Stimulated activated CD4-positive, alpha-beta T cell treated with anti-CD3 and anti-CD28 coated beads, TNF-alpha, amount 100 ng/mL, for 24 hours (primary cell): Measurements from ENCODE around the gene NUS1.
"Not testable (repeated sequence)": the region's sequence is repeated elsewhere in the genome, so short reads cannot be mapped to it uniquely, and the experiment has no call there.

ENCODE experiments used
- DNase-seq, 3 experiments: peaks; one replicate each; pipeline ENCODE4 v3.0.0-alpha.2; 2020; ENCODE audit warnings: low read depth in 3 of 3

NUS1 gene

DNA sequence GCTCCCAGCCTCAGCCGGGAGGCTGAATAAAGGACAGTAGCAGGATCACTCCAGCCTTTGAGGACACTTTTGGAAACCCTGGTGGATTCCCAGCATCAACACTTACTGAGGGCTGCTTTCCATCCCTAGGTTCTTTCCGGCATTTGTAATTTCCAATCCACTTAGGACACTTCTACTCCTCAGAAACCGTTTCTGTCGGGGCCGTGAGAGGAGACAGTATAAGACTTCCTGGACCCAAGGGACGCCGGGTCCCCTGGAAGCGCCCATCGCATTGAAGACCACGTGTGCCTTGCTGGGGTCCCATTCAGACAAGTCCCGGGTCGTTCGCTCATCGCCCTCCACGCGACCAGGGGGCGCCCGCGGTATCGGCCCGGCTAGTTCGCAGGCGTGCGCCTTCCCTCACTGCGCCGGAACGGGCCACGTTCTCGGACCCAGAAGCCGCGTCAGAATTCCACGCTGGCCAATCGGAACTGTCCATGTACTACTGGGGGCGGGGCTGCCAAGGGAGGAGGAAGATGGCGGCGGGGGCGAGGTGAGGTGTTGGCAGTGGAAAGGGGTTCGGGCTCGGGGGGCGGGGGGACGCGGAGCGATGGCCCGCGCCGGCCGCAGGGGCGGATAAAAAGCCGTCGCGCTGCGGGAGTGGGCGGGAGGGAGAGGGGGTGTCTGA is at the start of gene NUS1:
Gene NUS1, plus strand, starts transcription at position 479 of the 667 bp plus-strand sequence. CDS start 202 bp downstream, outside the sequence.
- peak; percentile 97 to 99 (median 97) for DNase-seq

DNA sequence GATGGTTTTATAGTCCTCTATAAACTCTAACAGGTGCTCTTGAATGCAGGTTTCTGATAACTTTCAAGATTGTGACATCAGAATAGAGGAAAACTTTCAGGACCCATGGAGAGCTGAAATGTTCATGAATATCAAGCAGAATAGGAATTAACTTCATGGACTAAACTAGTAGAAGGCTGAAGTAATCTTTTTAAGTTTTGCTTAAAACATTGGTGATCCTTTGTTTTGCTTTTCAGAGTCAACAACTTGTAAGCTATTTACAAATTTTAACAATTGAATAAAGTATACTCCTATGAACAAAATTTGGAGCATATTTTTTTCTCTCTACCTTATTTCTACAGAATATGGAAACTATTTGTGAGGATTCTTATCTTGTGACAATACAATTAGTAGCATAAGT is 47.7 kb upstream of the NUS1 start:
- DNase-seq: no peak

DNA sequence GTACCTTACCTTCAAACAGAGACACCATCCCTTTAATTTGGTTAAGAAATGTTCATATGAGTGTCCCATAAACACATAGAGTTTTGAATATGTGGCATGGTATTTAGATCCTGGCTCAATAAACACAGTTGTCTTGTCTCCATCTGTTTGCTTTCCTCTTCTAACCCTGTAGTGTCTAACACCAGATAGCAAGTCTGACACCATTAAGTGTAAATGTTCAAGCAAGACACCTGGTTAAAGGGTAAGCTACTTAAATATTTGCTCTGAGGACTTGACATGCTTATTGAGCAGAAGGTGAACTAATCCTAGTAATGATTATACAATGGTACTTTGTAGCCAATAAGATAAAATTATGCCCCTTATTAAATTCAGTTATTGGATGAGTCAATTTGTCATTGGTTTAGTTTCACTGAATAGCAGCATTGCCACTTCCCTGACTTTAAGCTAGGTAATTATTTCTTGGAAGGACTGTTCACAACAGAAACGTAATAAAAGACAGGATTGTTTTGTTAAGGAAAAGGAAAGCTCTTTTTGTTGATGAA is 46.1 kb upstream of the NUS1 start:
- no peak for DNase-seq

DNA sequence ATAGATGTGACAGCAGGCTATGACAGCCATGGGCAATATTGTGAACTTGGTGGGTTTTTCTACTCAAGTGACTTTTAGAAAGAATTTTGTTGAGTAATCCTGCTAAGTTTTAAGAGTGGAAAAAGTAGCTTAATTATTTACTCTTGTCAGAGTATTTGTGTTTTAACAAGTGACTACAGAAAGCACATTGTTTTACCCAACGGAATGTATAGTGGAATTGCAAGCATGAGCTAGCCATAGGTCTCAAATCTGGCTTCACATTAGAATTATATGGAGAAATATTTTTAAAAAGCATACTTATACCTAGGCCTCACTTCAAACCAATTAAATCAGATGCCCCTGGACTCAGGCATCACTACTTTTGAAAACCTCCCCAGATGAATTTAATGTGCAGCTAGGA is 37.5 kb upstream of the NUS1 start:
- DNase-seq: no peak

DNA sequence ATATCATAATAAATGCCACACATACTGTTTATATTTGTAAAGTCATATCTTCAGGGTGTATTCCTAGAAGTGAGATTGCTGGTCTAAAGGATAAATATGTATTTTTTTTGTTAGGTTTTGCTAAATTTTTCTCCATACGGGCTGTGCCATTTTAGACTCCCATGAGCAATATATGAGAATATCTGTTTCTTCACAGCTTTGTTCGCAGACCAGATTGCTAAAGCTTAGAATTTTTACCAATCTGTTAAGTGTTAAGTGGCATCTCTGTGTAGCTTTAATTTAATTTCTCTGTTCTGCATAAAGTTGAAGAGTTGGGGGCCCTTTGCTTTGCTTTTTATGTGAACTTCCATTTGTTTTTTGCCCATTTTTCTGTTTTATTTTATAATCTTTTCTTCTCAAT is 32.3 kb upstream of the NUS1 start:
- no peak for DNase-seq

DNA sequence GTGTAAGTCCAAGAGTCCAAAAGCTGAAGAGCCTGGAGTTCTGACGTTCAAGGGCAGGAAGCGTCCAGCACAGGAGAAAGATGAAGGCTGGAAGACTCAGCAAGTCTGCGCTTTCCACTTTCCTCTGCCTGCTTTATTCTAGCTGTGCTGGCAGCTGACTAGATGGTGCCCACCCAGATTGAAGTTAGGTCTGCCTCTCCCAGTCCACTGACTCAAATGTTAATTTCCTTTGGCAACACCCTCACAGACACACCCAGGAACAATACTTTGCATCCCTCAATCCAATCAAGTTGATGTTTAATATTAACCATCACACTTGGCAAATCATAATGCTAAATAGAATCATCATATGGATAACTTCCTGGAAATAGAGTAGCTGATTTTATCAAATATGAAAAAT is 23.3 kb upstream of the NUS1 start:
- not testable (repeated sequence) for DNase-seq

DNA sequence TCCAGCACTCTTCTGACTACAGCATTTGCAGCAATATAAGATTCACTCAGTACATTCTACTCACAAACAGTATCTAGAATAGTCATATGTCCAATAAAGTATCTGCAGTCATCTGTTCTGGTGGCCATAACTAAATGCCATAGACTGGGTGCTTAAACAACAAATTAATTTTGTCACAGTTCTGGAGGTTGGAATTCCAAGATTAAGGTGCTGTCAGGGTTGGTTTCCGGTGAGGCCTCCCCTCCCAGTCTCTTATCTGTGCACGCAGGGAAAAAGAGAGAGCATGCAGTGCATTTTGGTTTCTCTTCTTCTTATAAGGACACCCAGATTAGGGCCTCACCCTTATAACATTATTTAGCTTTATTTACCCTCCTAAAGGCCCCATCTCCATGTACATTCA is 21.3 kb upstream of the NUS1 start:
- no peak for DNase-seq

DNA sequence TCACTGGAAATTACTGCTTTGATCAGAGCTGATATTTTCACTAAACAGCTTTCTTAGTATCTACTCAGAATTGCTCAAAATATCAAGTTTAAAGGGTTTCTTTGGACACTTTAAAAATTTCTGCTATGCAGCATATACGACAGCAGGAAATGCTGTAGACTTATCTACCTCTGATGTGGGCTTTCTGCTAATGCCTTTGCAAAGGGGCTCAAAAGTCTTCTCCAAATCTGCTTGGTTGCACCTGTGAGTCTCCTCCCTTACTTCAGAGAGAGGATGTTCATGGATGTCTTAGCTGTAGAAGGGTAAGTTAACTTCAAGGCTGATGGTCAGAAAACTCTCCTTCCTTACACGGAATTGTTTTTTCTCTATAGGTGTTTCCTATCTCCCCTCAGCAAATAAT is 19.9 kb upstream of the NUS1 start:
- no peak for DNase-seq

DNA sequence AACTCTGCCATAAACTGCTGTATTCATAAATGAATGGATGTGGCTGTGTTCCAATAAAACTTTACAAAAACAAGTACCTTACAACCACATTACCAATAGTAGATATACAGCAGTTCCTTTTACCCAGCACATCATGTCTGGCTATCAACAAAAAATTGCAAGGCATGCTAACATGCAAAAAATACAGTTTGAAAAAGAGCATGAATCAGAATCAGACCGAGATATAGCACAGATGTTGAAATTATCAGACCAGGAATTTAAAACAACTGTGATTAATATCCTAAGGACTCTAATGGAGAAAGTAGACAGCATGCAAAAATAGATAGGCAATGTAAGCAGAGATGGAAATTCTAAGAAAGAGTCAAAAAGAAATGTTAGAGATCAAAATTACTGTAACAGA is 8.4 kb upstream of the NUS1 start:
- DNase-seq: no peak

DNA sequence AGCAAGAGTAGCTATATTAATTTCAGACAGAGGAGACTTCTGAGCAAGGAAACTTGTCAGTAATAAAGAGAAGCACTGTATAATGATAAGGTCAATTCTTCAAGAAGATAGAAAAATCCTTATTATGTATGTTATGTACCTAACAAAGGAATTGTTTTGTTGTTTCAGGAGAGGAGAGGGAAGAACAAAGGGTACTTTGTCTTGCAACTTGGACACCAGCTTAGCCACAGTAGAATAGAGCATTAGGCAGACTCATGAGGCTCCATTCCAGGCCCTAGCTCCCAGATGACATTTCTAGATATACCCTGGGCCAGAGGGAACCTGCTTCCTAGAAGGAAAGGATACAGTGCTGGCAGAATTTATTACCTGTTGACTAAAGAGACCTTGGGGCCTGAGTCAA is 6.5 kb upstream of the NUS1 start:
- no peak for DNase-seq

DNA sequence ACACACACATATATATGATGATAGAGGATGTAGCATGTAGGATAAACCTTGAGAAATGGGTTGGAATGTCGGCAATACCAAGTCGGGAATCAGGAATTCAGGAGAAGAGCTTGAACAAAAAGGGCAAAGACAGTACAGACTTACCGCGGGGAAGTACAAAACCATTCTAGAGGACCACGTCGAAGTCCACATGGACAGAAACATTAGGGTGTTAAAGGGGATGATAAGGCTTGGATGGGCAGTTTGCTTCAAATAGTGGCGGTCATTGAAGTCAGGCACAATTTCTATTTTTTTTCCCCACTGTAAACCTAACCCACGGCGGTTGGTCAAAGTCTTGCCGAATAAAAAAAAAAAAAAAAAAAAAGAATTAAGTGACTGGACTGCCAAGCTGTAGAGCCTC is 766 bp upstream of the NUS1 start:
- DNase-seq: no peak

DNA sequence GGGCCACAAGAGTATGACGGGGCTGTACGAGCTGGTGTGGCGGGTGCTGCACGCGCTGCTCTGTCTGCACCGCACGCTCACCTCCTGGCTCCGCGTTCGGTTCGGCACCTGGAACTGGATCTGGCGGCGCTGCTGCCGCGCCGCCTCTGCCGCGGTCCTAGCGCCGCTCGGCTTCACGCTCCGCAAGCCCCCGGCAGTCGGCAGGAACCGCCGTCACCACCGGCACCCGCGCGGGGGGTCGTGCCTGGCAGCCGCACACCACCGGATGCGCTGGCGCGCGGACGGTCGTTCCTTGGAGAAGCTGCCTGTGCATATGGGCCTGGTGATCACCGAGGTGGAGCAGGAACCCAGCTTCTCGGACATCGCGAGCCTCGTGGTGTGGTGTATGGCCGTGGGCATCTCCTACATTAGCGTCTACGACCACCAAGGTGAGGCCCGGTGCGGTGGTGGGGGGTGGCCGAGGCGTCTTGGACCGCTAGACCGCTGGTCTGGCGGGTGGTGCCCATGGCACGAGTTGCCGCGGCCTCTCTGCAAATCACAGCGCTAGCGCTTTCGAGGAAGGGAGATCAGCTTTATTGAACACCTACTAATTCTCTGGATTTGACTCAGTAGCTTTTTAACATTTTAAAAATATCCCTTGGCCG is 511 bp downstream of the NUS1 start:
- DNase-seq: not testable (repeated sequence)

DNA sequence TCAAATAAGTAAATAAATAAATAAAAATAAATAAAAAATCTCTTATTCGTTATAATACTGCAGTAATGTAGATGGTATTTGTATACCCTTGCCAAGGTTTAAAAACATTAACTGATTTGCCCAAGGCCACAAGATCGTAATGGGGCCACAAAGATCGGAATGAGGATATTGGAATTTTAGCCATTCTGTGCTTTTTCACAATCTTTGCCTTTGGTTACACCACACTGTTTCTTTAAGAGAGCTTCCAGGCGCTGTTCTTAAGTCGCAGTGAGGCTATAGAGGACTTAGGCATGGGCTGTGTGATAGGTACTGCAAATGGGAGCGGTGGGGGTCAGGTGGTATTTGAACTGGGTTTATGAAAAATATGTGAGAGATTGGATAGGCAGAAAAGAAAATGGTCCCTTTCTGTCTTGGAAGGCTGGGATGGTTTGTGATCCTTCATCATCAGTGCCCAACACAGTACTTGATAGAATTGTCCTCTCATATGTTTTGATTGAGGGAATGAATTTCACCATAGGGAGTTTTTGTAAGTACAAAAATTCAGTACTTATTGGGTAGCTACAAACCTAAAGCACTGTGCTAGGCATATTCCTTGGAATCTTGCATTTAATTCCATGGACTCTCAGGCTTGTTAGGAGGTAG is 1.4 kb downstream of the NUS1 start:
- DNase-seq: no peak

DNA sequence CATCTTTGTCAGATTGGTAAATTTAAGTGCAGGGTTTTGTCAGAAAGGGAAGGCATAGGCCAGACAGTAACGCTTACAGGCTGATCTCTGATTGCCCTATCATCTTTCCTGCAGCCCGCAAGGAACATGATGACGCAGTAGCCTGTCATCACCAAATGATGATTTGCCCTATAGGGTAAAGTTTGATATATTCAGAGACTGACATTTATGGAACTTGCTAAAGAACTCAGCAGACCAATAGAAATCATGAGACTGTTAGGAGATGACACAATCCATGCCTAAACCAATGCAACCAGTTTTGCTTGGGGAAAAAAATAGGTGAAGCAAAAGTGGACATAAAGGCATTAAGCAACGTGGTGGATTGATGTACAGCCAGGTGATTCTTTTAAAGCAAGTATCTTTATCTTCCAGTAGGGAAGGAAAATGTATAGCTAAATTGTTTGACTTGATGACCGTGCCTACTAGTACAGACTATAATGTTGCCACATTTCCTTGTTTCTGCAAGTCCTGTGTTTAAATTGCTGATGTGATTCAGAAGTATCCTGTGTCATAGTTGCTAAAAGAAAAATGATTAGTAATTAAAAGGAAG is 2.4 kb downstream of the NUS1 start:
- DNase-seq: peak in 1 of 3 experiments; percentile 9

DNA sequence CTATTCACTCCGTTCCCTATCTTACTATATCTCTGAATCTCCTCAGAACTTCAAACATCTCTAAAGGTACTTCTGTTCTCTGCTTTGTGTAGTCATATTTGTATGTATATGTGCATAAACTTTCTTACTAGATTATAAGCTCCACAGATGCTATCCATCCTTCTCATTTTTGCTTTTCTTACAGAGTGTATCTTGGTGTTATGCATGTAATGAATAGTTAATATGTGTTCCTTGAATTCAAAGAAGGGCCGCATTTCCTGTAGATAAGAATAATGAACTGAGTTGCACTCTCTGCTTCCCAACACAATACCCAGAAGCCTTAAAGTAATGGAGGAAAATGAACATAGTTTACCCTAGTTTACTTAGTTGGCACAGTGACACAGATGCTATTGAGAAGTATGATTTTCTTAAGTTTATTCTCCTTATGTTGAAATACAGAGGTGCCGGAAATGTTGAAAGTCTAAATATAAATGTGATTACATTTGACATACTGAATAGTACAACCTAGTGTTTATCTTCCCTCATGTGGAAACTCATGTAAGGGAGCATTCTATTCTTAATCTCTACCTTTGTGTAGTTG is 6.0 kb downstream of the NUS1 start:
- no peak for DNase-seq

DNA sequence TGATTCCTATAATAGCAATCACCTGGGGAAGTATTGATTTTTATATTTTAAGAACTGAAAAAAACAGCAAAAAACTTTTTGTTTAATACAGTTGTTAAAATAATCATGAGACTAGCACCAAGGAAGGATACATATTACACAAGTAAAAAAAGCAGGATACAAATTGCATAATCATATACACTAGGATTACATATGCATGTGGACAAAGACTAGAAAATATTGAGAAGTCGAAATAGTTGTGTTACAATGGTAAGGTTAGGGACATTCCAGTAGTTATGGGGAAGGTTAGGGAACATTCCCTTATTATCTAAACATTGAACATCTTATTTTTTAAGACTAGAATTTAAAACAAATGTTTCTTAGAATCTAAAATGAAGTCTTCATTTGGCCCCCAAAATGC is 9.5 kb downstream of the NUS1 start:
- no peak for DNase-seq

DNA sequence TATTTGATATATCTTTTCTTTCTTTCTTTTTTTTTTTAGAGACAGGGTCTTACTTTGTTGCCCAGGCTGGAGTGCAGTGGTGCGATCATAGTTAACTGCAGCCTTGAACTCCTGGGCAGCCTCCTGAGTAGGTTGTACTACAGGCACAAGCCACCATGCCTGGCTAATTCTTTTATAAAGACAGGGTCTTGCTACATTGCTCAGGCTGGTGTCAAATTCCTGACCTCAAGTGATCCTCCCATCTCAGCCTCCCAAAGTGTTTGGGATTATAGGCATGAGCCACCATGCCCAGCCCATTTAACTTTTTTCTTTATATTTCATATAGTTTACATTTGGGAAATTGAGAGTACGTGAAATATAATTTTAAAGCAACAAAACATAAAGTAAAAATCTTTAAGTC is 10.1 kb downstream of the NUS1 start:
- no peak for DNase-seq

DNA sequence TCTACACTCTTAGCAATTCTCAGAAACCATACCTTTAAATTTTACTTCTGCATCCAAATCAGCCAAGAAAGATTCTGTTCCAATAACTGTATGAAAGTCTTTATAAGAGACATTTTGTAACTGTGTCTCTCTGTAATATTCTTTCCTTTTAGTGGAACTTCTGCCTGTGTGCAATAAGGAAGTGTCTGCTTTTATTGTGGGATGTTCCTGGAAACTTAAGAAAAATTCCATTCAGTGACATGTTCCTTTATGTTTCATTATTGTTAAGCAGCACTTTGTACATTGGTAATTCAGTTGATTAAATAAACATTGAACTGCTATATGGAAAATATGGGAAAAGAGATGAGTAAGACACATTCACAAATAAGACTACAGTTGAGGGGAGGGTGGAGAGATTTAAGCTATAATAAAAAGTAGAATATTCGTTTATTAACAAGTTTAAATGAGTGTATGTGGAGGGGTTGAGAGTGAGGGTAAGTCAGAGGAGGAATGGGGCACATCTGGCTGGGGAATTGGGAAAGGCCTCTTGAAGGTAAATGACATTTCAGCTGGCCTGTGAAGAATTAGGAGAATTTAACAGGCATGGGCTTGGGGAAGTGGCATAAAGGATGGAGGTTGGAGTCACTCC is 11.9 kb downstream of the NUS1 start:
- no peak for DNase-seq

DNA sequence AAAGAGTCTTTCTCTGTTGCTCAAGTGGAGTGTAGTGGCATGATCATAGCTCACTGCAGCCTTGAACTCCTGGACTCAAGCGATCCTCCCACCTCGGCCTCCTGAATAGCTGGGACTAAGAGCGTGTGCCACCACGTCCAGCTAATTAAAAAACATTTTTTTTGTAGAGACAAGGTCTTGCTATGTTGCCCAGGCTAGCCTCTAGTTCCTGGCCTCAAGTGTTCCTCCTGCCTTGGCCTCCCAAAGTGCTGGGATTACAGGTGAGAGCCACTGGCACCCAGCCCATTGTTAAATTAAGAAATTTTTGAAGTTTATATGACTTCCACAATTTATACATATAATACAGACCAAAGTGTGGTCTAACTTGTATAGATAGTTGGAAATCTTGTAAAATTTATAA is 14.3 kb downstream of the NUS1 start:
- not testable (repeated sequence) for DNase-seq

DNA sequence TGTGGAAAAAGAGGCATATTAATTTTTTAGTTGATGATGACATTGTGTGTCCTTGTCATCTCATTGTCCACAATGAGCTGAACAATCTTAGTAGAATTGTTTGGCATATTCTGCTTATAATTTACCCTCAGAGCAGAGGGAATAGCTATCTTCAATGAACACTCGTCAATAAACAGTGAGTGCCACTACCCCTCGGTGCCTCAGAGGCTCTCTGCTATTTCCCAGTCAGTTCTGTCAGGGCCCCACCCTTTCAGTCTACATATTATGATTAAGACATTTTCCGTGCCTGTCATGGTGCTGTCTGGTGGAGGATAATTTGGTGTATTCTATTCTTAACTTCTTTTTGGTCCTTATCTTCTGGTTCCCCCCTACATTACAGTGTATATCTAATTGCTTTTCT is 31.2 kb downstream of the NUS1 start:
- DNase-seq: no peak

DNA sequence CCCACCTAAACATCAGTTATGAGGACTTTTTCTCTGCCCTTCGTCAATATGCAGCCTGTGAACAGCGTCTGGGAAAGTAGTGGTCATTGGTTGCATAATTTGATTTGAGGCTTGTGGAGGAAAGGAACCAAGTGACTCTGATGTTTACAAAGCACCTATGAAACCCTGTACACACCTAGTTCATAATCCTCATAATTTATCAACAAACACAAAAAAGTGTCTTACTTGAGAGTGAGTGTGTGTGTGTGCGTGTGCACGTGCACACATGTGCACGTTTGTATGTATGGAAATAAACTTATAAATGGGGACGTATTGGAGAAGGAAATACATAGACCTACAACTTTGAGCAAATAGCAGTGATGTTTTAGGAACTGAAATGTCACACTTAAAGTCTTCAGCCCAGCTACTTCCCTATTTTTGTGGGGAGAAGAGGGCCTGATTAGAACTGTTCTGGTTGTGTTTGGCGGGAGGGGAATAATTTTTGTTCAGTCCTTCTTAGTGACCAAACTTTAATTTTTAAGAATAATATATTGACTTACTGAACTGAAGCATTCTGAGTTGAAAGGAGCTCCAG is 31.8 kb downstream of the NUS1 start:
- DNase-seq: not testable (repeated sequence)
